ENCODE data around the gene CGREF1.

DNA sequence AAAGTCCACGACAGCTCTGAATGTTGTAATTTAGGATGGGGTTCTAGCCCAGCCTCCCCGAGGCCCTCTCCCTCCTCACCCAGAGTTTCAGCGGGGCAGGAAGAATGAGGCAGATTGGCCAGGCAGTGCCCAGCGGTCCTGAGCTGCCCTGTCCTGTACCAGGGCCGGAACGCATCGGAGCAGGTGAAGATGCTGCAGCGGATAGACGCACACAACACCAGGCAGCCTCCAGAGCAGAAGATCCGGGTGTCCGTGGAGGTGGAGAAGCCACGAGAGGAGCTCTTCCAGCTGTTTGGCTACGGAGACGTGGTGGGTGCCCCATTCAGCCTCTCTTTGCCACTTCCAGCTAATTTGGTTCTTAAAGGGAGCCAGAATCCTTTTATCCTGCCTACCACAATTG is 21.6 kb downstream of the CGREF1 start:
- TF ChIP-seq, protein P1, sequence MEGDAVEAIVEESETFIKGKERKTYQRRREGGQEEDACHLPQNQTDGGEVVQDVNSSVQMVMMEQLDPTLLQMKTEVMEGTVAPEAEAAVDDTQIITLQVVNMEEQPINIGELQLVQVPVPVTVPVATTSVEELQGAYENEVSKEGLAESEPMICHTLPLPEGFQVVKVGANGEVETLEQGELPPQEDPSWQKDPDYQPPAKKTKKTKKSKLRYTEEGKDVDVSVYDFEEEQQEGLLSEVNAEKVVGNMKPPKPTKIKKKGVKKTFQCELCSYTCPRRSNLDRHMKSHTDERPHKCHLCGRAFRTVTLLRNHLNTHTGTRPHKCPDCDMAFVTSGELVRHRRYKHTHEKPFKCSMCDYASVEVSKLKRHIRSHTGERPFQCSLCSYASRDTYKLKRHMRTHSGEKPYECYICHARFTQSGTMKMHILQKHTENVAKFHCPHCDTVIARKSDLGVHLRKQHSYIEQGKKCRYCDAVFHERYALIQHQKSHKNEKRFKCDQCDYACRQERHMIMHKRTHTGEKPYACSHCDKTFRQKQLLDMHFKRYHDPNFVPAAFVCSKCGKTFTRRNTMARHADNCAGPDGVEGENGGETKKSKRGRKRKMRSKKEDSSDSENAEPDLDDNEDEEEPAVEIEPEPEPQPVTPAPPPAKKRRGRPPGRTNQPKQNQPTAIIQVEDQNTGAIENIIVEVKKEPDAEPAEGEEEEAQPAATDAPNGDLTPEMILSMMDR (IDR thresholded peaks at IDR 0.05), result no peak
- TF ChIP-seq POLR2A (IDR thresholded peaks at IDR 0.05), result no peak

Data from esophagus squamous epithelium (tissue), 4 donors.